IMR-90 (cell line): ENCODE data around the gene PDRG1.

Experiments used
- CEBPB ChIP-seq: IDR thresholded peaks from 2 replicates; pipeline ENCODE4 v1.6.1; 2012; ENCODE audit warnings: low read depth, low read length, improper control_type of control experiment
- MAZ ChIP-seq: IDR thresholded peaks from 2 replicates; pipeline ENCODE4 v1.6.1; 2012; ENCODE audit warnings: low read depth, mild to moderate bottlenecking, low read length, improper control_type of control experiment, moderate library complexity, borderline replicate concordance
- POLR2A ChIP-seq: IDR thresholded peaks from 2 replicates; pipeline ENCODE4 v1.6.1; 2012; ENCODE audit warnings: mild to moderate bottlenecking, low read depth, low read length
- RAD21 ChIP-seq: IDR thresholded peaks from 2 replicates; pipeline ENCODE4 v1.6.1; 2012; ENCODE audit warnings: low read length, improper control_type of control experiment
- TF ChIP-seq, protein P1 (sequence below): conservative IDR thresholded peaks from 2 replicates; pipeline ENCODE4 v1.5.1; 2012; ENCODE audit warnings: mild to moderate bottlenecking, low read depth, low read length, improper control_type of control experiment

DNA sequence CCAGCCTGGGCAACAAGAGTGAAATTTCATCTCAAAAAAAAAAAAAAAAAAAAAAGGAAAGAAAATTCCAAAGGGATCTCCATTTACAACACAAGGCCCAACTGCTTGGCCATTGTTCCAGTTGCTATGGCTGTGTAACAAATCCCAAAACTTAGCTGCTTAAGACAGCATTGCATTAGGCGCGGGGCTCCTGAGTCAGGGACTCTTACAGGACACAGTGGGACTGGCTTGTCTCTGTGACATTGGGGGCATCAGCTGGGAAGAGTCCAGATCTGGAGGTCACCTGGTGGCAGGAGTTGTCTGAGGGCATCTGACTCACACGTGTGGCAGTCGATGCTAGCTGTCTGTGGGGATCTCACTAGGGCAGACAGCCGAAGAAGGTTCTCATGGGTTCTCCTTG is 45.8 kb downstream of the PDRG1 start:
- TF ChIP-seq POLR2A (no peak), CEBPB (no peak), RAD21 (no peak), MAZ (no peak)
- TF ChIP-seq, protein P1, sequence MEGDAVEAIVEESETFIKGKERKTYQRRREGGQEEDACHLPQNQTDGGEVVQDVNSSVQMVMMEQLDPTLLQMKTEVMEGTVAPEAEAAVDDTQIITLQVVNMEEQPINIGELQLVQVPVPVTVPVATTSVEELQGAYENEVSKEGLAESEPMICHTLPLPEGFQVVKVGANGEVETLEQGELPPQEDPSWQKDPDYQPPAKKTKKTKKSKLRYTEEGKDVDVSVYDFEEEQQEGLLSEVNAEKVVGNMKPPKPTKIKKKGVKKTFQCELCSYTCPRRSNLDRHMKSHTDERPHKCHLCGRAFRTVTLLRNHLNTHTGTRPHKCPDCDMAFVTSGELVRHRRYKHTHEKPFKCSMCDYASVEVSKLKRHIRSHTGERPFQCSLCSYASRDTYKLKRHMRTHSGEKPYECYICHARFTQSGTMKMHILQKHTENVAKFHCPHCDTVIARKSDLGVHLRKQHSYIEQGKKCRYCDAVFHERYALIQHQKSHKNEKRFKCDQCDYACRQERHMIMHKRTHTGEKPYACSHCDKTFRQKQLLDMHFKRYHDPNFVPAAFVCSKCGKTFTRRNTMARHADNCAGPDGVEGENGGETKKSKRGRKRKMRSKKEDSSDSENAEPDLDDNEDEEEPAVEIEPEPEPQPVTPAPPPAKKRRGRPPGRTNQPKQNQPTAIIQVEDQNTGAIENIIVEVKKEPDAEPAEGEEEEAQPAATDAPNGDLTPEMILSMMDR, result no peak
